Loucy (cell line): Measurements from ENCODE around the gene RNF130.

Experiments used
- H2AFZ ChIP-seq: fragments of 200-600 bp; sonication (generic); 2 replicates; pipeline ENCODE4 v1.6.0; 2016; ENCODE audit warnings: antibody characterized with exemption, mild to moderate bottlenecking, low read length, moderate library complexity
- H3F3A ChIP-seq: fragments of 200-600 bp; 2 replicates; pipeline ENCODE4 v1.6.0; 2016; ENCODE audit warnings: antibody characterized with exemption, low read depth, mild to moderate bottlenecking
- H3K27me3 ChIP-seq: fragments of 200-600 bp; sonication (generic); 2 replicates; pipeline ENCODE4 v1.6.1; 2014; ENCODE audit warnings: low read length, mild to moderate bottlenecking; ENCODE audit not compliant: insufficient read depth, poor library complexity, severe bottlenecking
- H3K36me3 ChIP-seq: fragments of 200-600 bp; sonication (generic); 2 replicates; pipeline ENCODE4 v1.6.1; 2016; ENCODE audit warnings: low read length; ENCODE audit not compliant: insufficient read depth
- H3K4me1 ChIP-seq: fragments of 200-600 bp; sonication (generic); 2 replicates; pipeline ENCODE4 v1.5.1; 2014; ENCODE audit warnings: low read length, mild to moderate bottlenecking; ENCODE audit not compliant: insufficient read depth, poor library complexity, severe bottlenecking
- H3K4me2 ChIP-seq: fragments of 200-600 bp; sonication (generic); 2 replicates; pipeline ENCODE4 v1.6.0; 2014; ENCODE audit warnings: antibody characterized with exemption, low read length, low read depth, mild to moderate bottlenecking; ENCODE audit not compliant: poor library complexity, severe bottlenecking
- H3K4me3 ChIP-seq: fragments of 200-600 bp; sonication (generic); 2 replicates; pipeline ENCODE4 v1.5.1; 2014; ENCODE audit warnings: low read length, mild to moderate bottlenecking, mixed read lengths; ENCODE audit not compliant: poor library complexity, severe bottlenecking
- H3K79me2 ChIP-seq: fragments of 200-600 bp; sonication (generic); 2 replicates; pipeline ENCODE4 v1.6.1; 2014; ENCODE audit warnings: low read length; ENCODE audit not compliant: insufficient read depth
- H3K9ac ChIP-seq: fragments of 200-600 bp; sonication (generic); 2 replicates; pipeline ENCODE4 v1.6.0; 2014; ENCODE audit warnings: mild to moderate bottlenecking, low read depth, low read length, moderate library complexity; ENCODE audit not compliant: poor library complexity, severe bottlenecking
- H3K9me2 ChIP-seq: fragments of 200-600 bp; sonication (generic); replicated peaks from 2 replicates; pipeline ENCODE4 v1.6.1; 2016; ENCODE audit warnings: low read depth, low read length, mixed read lengths
- H3K9me3 ChIP-seq: fragments of 200-600 bp; sonication (generic); 2 replicates; pipeline ENCODE4 v1.6.1; 2014; ENCODE audit warnings: mild to moderate bottlenecking, antibody characterized with exemption, low read length, low read depth; ENCODE audit not compliant: insufficient read depth
- H4K20me1 ChIP-seq: fragments of 200-600 bp; sonication (generic); 2 replicates; pipeline ENCODE4 v1.6.0; 2014; ENCODE audit warnings: antibody characterized with exemption, low read length, mild to moderate bottlenecking; ENCODE audit not compliant: insufficient read depth, poor library complexity, severe bottlenecking
- CTCF ChIP-seq: fragments of 200-600 bp; sonication (generic); conservative IDR thresholded peaks from 2 replicates; pipeline ENCODE4 v1.5.1; 2014; ENCODE audit warnings: mild to moderate bottlenecking, antibody characterized with exemption, low read length
- EZH2phosphoT487 ChIP-seq: fragments of 200-600 bp; IDR thresholded peaks from 2 replicates; pipeline ENCODE4 v1.6.1; 2018; ENCODE audit warnings: antibody characterized with exemption, mild to moderate bottlenecking, moderate library complexity, borderline replicate concordance

The RNF130 gene

DNA sequence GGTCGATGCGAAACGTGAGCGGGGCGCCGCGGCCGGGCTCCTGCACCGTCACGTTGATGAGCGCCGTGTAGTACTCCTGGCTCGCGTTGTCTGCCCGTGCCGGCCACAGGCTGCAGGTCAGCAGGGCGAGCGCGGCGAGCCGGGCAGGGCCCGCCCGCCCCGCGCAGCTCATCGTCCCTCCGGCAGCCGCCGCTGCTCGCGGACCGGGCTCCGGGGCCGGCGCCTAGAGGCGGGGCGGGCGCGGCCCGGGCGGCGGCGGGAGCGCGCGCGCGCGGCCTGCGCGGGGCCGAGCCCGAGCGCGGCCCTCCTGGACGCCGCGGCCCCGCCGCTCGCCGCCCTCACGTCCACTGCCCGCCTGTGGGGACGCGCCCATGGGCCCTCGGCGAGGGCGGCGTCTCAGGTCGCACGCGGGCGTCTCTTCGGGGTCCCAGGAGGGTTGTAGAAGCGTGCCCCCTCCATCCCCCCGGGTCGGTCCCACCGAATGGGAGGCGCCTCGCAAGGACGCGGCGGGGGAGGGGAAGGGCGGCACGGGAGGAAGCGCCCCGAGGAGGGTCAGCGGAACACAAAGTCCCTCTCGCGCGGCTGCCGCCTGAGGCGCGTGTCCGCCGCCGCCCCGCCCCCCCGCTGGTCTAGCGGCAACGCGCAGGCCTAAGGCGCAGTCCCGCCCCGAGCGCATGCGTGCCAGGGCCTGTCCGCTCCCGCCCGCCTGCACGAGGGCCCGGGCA is at the start of gene RNF130:
Gene RNF130 (minus strand): TSS at position 229 of the 725 bp plus-strand sequence. CDS start 57 bp downstream, at position 172.
- no peaks in the 10 kb centered on the region for H3K27me3 ChIP-seq
- peaks cover 10% of the 10 kb centered on the region for H4K20me1 ChIP-seq
- H3K9me3 ChIP-seq: no peaks in the 10 kb centered on the region
- H3K9ac ChIP-seq: peak within 1 kb of the TSS; percentile 88
- no peaks in the 10 kb centered on the region for H3K9me2 ChIP-seq
- no peak for TF ChIP-seq EZH2phosphoT487
- no peak for TF ChIP-seq CTCF
- H3K4me1 ChIP-seq: peaks cover 10% of the 10 kb centered on the region
- H3K4me3 ChIP-seq: peak within 1 kb of the TSS; percentile 93
- no peaks in the 10 kb centered on the region for H3F3A ChIP-seq
- peak within 1 kb of the TSS; percentile 95 for H3K4me2 ChIP-seq
- no peaks in the 10 kb centered on the region for H3K36me3 ChIP-seq
- H3K79me2 ChIP-seq: peaks cover 46% of the 10 kb centered on the region
- H2AFZ ChIP-seq: peak within 1 kb of the TSS; percentile 86

DNA sequence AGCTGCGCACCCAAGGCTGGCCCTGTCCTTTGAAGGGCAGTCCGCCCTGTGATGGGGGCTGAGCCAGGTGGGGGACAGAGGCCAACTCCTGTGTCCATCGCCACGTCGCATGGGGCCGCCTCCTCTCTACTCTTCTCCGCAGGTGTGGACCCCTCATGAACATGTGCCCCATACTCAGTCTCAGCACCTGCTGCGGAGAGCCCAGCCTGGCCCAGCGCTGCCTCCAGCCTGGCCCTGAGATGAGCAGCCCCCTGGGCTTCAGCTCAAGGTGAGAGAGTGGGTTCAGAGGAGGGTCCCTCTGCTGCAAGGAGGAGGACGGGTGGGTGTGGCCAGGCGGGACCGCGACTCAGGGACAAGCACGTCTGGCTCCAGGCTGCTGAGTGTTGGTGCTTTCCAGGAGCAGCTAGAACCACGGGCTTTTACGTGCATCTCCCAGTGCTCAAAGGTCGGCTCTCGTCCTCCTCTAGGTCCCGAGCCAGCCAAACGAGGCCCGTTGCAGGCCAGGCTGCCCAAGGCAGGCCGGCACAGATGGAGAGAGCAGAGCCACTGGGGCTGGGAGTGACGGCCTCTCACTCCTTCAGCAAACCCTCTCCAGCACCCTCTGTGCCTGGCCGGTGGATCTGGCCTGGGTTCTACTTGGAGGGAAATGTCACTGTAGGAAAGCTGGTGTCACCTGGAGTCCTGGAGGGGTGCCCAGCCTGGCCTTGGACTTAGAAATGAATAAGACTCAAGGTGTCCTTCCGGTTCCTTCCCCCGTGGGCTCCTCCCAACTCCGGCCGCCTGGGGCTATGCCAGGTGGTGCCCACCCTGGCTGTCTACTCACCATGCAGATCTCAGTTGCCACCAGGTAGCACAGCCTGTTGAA is 48.9 kb upstream of the RNF130 start:
- Histone ChIP-seq H3K4me3 (no peak overlapping the region), H4K20me1 (no peaks in the 10 kb centered on the region), H3K36me3 (no peaks in the 10 kb centered on the region), H3K27me3 (no peaks in the 10 kb centered on the region), H2AFZ (no peak overlapping the region), H3K9me3 (no peaks in the 10 kb centered on the region), H3K4me2 (no peak overlapping the region), H3F3A (no peaks in the 10 kb centered on the region), H3K9ac (no peak overlapping the region), H3K79me2 (no peaks in the 10 kb centered on the region), H3K4me1 (no peaks in the 10 kb centered on the region), H3K9me2 (no peaks in the 10 kb centered on the region)
- TF ChIP-seq EZH2phosphoT487 (no peak), CTCF (no peak)

GRCh38 chr5:180119903-180120236 is 48.3 kb upstream of the RNF130 start:
- H4K20me1 ChIP-seq: no peaks in the 10 kb centered on the region
- H3F3A ChIP-seq: no peaks in the 10 kb centered on the region
- no peak overlapping the region for H3K4me3 ChIP-seq
- no peaks in the 10 kb centered on the region for H3K4me1 ChIP-seq
- TF ChIP-seq CTCF (no peak), EZH2phosphoT487 (no peak)
- H3K9ac ChIP-seq: no peak overlapping the region
- no peak overlapping the region for H2AFZ ChIP-seq
- H3K36me3 ChIP-seq: no peaks in the 10 kb centered on the region
- H3K4me2 ChIP-seq: no peak overlapping the region
- no peaks in the 10 kb centered on the region for H3K27me3 ChIP-seq
- H3K79me2 ChIP-seq: no peaks in the 10 kb centered on the region
- H3K9me3 ChIP-seq: no peaks in the 10 kb centered on the region
- no peaks in the 10 kb centered on the region for H3K9me2 ChIP-seq
